Inferior parietal cortex (tissue), 1 donor: ENCODE measurements around the gene PAPPA2.
A peak's percentile ranks its signal among the peaks of the same experiment; 100 is the strongest.

ENCODE experiments used
- DNase-seq: peaks from one replicate; pipeline ENCODE4 v3.0.0-alpha.2; 2016; ENCODE audit errors: extremely low spot score

The PAPPA2 gene

DNA sequence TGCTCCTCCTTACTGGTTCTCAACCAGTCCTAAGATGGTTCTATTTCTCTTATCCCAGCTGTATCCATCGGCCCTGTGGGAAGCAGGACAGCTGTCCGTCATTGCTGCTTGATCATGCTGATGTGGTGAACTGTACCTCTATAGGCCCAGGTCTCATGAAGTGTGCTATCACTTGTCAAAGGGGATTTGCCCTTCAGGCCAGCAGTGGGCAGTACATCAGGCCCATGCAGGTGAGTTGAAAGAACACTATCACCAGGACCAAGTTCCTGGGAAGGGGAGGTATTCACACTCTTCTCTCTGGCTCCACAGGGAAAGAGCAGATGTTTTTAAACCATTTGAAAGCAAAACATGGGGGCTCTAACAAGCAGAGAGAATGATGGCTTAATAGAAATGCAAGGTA lies 302.6 kb downstream of the PAPPA2 start:
- no peak for DNase-seq

DNA sequence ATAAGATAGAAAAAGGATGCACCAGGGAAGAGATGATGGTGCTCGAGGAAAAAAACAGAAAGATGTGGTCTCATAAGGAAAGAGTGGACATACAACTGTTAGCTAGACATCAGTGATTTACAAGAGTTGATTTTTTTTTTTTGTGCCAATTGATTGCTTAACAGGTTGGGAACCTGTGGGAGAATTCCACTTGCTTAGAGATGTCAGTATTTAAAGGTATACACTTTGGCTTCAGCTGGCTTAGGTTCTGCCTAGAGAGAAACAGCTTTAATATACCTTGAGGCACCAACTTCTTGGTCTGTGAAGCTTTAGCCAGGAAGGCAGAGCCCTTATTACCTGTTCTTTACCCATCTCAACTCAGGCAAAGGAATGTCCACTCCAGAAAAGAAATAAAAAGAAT lies 303.8 kb downstream of the PAPPA2 start:
- DNase-seq, result no peak

DNA sequence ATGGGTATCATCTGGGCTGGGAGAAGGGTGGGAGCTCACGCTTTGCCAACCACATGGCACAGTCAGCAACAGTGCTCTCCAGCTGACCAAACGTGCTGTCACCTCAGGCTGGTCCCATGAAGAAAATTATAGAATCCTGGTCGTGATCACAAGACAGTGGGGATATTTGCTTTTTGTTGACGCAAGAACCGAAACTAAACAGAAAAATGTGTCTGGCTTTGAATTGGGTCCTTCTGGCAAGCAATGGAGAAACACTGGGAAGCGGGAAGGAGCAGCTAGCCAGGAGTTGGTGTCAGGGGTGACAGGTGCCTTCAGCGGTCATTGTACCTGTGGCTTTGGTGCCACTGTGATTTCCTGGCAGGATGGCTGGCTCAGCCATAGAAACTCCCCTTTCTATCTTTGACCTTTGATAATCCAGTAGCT lies 304.8 kb downstream of the PAPPA2 start:
- no peak for DNase-seq

DNA sequence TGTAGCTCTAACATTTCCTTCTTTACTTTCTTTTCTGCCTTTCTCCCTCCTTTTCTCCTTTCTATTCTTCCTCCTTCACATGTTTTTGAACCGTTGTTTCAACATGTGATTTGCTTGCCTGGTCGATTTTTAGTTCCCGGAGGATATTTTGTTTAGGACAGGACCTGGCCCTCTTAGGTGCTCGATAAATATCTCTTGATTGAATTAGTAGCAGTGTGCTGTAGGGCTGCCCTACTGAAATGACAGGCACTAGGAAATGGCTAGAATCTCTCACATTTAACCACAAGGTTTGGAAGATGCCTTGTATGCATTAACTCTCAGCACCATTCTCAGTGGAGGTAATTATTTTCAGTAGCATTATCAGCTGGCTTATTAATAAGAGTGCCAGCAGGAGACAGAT lies 305.6 kb downstream of the PAPPA2 start:
- DNase-seq, result no peak

DNA sequence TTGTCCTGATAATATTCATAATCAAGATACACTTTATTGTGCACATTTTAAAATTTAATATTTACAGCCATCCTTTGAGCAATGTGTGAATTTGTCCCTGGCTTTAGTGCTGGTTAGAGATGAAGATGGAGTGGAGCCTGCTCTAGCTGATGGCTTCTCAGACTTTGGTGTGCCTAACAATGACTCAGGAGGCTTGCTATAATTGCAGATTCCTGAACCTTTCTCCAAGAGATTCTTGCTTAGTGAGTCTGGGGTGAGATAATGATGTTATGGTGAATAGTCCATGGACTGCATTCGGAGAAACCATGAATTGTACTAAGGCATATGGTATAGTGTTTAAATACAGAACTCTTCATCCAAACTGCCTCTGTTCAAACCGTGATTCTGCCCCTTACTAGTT lies 307.1 kb downstream of the PAPPA2 start:
- no peak for DNase-seq

DNA sequence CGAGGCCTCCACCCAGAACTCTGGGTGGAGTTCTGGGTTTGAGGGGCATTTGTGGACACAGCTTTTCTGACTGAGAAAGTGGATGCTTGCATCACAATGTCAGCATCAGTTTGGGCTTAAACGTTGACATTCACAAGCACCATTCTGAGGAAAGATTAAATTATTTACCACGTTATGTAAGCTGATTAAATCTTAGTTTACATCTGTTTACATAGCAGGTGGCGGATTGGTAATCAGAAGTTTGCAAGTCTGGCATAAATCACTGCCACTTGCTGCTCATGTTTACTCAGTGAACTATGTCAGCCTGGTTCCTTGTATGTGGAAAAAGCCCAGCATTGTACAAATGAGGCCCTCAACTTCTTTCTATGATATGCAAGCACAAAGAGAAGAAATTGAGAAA lies 310.1 kb downstream of the PAPPA2 start:
- DNase-seq, result no peak

DNA sequence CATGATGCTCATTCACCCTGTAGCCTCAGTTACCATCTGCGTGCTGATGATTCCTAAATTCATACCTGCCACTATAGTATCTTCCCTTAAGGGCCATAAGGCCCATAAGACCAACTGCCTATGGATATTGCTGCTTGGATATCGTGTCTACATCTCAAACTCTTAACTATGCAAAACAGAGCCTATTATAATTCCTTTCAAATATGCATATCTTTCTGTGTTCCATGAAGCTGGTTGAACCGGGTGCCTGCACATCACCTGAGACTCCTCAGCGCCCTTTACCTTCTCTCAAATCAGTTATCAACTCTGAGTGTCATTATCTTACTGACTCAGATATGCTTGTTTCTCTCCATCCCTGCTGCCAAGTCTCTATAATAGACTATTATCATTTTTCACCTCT lies 311.2 kb downstream of the PAPPA2 start:
- no peak for DNase-seq

DNA sequence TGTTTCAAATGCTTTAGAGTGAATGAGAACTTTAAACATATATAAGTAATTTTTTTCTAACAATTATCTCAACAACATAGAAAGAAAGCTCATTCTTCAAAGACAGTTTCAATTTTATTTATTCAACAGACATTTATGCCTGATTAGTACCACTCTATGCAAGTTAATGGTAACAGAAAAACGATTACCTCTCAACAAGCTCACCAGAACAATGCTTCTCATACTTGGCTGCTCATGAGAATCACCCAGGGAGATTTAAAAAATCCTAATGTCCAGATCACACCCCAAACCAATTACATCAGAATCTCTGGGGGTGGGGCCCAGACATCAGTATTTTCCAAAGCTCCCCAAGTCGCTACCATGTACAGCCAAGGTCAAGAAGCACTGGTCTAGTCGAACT lies 312.4 kb downstream of the PAPPA2 start:
- DNase-seq, result no peak

DNA sequence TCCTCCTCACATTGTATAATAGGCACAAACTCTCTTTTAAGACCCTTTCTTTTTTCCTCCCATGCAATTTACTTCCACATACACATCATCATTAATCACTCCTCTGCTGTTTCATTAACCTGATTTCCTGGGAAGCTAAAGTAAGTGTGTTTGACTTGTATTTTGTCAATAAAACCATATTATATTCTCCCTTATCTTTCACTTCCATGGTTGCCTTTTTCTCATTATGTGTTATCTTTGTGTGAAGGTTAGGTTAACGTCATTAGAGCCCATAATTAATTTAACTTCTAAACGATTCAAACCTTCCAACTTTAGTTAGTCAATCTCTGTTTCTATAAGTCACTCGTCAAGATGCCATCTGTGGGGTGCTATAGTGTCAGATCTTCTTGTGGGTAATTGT lies 313.0 kb downstream of the PAPPA2 start:
- no peak for DNase-seq

DNA sequence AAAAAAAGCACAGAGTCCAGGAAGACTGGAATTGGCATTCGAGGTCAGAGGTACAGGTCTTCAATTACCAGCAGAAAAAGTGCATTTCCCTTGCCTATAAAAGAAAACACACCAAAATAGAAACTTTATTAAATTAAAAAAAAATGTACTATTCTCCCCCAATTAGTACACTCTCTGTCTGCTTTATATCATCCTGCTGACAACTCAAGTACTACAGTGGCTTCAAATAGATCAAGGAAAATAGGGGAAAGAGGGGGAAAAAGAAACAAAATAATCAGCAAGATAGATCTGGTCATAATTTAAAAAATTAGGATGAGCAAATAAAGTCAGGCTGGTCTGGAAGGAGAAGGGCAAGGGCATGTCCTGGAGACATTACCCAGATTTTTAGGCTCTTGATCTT lies 315.1 kb downstream of the PAPPA2 start:
- DNase-seq, result no peak

DNA sequence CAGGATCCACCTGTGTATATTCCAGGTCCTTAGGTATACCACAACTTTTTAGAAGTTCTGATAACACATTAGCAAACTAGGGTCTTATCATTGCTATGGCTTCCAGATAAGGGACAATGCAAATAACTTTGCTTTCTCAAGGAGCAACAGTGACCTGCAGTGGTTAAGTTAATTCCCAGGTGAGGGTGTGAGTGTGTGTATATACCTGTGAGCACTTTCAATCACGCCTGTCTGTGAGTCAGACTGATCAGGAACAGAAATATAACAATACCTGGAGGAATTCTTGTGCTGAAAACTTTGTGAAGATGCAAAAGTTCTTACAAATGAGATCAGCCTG lies 317.0 kb downstream of the PAPPA2 start:
- no peak for DNase-seq

DNA sequence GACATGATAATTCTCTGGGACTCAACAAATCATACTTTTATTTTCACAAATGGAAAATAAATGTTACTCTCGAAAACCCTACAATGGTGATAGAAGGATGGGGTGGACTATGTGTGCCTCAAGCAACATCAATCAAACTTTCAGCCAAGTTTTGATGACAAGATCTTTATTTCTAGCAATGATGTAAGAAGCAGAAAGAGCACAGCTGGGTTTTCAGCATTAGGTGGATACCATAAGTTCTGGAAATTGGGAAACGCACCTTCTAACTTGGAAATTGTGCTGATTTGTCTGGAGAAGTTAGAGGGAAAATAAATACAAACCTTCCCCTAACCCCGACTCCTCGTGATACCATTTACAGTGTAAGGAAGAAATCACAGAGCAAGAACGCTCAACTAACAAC lies 320.3 kb downstream of the PAPPA2 start:
- no peak for DNase-seq

DNA sequence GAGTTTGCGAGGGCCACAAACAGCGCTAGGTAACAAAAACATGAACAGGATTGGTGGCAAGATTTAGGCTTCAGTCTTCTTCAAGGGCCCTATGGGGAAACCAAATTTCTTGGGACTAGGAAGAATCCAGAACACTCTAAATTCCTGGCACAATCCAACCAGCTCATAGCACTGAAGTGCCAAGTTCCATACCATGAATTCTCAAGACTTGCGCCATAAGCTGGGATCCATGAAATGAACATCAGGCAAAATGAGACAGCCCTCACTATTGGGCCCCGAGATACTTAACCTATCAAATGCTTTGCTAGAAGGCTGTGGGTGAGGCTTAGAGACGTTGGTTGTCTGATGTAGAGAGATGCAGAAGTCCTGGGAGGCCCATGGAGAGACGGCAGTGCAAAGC lies 322.1 kb downstream of the PAPPA2 start:
- no peak for DNase-seq

DNA sequence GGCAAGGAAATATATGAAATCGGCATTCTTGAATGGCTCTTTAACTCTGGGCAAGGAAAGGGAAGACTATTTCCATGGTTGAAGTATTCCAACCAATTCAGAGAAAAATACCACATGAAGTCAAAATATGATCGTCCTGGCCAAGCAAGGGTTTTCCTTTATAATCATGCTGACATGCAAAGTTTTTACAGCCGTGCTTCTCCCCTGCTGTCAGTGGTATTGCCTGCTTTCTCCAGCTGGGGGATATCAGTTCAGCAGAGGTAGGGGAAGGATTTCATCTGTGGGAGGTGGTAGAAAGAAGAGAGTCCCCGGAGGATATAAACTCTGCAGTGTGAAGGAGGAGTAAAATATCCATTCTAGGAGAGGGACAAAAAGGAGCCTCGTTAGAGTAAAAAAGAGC lies 322.8 kb downstream of the PAPPA2 start:
- no peak for DNase-seq

DNA sequence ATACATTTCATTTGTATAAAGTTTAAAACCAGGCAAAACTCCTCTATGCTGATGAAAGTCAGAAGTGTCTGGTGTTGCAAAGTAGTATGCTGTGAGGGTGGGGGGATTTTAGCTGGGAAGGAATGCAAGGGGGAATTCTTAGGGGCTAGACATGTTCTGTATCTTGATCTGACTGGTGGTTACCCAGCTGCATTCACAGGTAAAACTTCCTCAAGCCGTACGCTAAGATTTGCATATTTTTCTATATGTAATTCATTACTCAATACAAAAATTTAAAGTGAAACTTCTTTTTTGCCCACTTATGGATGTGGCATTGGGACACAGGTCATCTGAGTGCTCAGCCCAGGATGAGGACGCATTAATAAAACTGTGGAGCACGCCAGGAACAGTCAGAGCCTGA lies 323.3 kb downstream of the PAPPA2 start:
- DNase-seq, result no peak

DNA sequence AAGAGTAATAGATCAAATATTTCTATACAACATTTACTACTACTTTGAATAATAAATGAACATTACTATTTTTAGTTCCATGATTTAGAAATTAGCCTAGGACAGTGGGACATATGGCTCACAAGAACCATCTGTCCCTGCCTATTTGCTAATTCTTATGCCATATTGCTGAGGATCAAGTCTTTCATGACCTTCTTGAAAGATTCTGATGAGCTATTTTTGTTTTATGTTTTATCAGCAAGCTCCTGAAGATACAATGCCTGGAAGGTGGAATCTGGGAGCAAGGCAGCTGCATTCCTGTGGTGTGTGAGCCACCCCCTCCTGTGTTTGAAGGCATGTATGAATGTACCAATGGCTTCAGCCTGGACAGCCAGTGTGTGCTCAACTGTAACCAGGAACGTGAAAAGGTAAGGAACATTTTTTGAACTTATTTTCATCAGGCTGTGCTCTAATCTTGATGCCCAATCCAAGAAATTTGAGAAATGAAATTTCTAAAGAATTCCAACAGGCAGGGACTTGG lies 326.7 kb downstream of the PAPPA2 start:
- no peak for DNase-seq

DNA sequence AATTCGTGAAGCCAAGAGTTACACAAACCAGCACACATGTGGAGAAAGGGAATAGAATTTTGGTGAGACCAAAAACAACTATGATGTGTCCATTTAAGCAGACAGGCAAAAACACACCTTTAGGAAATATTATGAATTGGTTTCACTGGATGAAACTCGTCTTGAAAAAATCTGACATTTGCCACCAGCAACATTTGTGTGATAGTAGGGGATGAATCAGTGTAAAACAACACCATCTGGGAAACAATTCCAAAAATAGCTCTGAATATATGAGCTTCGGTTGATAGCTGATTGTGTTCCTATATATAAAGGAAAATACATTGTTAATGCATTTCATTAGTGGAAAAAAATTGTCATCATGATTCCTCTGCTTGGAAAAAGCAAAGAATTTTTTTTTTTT lies 327.8 kb downstream of the PAPPA2 start:
- no peak for DNase-seq

DNA sequence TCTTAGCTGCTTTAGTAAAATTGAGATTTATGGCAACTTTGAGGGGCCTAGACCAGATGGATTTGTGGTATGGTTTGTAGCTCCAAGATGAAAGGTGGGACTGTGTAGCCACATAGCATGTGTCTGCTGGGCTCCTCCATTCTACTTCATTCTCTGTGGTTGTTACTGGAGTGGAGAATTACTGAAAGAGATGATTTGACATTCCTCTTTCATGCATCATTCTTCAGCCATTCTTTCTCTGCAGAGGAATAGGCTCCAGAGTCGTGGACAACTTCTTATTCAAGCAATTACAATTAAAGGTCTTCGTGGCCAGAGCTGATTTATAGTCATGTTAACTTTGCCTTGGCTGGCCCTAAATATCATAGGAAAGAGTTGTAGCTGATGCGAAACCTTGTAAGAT lies 328.9 kb downstream of the PAPPA2 start:
- DNase-seq, result no peak

DNA sequence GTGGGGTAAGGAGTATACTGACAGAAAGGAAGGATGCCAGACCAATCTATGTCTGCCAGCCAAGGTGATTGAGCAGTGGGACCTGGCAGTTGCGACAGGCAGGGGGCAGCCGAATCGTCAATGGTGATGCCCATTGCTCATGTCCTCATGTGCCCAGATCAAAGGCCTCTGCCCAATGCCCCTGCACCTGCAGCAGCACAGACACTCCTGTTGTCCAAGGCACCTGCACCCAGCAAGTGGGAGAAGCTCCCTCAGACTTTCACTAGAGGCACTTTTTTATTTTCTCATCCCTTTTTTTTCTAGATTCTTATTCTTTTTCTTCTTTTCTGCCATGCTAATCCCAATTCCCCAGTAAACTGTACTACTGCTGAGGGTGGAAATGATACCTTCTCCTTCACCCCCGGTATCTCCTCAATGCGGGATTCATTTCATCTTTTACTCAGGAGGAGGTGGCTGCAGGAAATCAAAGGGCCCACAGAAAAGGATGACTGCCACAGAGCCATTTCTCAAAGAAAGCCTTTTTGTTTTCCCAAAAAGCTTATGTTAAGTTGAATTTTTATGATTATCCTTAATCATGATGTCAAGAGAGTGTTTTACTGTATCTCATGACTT lies 332.0 kb downstream of the PAPPA2 start:
- DNase-seq, result no peak

DNA sequence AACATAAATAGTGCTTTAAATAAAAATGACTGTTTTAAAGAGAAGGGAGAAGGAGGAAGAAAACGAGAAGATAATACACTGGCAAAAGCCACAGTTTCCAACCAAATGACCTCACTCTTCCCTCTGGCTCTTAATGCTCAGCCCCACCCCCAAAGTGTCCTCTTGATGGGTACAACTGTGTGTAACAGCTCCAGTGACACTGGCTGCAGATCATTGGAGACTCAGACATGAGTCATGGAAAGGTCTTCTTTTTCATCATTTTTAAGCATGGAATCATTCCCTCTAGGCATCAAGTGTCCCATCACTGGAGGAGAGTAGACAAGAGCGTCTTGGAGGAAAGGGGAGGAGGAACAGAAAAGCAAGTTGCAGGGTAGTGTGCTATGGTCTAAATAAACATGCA lies 333.0 kb downstream of the PAPPA2 start:
- DNase-seq, result no peak

DNA sequence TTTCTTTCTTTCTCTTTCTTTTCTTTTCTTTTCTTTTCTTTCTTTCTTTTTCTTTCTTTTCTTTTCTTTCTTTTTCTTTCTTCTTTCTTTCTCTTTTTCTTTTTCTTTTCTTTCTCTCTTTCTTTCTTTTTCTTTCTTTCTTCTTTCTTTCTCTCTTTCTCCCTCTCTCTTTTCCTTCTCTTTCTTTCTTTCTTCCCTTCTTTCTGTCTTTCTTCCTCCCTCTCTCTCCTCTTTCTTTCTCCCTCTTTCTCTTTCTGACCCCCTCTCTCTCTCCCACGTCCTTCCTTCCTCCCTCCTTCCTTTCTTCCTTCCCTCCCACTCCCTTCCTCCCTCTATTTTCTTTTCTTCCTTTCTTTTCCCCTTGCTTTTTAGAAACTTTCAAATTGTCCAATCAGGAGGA lies 333.6 kb downstream of the PAPPA2 start:
- no peak for DNase-seq

DNA sequence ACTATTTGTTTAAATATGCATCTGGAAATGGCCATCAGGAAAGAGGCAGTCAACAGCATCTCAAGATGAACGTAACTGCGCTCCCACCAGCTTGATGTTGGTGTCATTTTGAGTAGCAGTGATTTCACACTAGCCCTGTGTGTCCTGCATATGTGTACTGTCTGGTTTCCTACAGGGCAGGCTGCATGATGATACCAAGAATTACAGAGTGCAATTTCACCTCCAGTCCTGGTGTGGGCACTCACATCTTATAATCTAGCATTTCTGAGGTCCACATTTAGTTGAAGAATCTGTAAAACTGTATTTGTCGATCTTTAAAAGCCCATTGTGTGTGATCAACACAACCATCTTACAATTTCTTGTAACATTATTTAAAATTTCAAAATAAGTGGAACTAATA lies 336.4 kb downstream of the PAPPA2 start:
- no peak for DNase-seq

DNA sequence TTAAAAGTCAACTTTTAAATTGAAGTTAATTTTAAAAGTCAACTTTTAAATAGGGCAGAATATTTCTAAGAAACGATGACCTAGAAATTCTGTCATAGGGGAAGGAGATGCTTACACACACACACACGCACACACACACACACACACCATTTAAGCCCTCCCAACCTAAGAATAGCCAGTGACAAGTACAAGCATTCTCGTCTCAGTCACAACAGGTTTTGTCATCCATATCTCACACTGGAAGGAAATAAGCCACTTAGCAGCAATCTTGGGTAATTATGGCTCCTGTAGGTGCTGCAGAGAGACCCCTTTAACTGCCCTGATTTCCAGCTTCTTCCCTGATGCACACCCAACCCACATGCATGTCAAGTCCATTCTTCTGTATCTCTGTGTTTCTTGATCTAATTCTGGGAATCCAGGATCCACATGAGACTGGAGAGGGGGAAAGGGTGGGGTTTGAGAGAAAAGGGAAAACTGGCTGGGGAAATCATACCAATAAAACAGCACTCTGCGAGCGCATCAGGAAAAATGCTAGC lies 338.1 kb downstream of the PAPPA2 start:
- DNase-seq, result no peak

DNA sequence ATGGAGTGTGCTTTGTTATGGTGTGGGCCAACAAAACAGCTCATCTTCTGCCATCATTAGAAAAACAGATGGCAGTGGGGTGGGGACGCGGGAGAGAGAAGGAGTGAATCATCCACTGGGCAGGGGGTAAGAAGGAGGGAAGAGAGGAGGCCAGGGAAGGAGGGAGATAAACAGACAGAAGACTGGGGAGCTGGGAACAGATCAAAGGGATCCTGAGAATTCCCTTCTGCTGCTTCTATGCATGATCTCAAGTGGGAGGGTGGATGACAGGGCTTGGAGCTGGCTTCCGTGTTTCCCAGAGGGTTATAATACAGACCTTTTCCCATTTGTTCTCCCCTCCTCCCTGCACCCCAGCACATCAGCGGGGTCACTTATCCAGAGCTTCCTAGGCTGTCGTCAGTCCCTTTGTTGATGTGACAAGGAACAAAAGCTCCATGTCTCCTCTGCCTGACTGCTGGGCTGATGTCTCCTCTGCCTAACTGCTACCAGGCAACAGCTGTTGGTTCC lies 338.6 kb downstream of the PAPPA2 start:
- peak; percentile 20 for DNase-seq
